ENCODE results near the gene SUN2. TPM values are rescaled to one million over a fixed set of nuclear protein-coding genes. Genes with fewer than 3 reads are reported as not detected.

The SUN2 gene
- total and polyA plus RNA-seq, 2 of the 8 experiments (the other 6 are each of a cell fraction or from before 2014, with no cell fraction given): 5.1 to 10.5 TPM

- no peak overlapping the region for H4K8ac ChIP-seq (ENCODE audit: extremely low read depth, insufficient read depth, low read length)
- DNase-seq (ENCODE audit: low read depth in 1 of 2, low spot score in 2 of 2): no peak
- H2AFZ ChIP-seq (ENCODE audit: low read length): no peak overlapping the region
- CTCF ChIA-PET (ENCODE audit: partially characterized antibody): interaction anchor here (1.9 to 7.9 kb wide), 4 partner anchors 9 to 25 kb away, joined by 8 to 95 read pairs (median 12); no protein-coding TSS in a partner anchor
- no peak overlapping the region for H4K5ac ChIP-seq (ENCODE audit: insufficient read length, low read depth, low read length)
- no peak overlapping the region for H2BK12ac ChIP-seq (ENCODE audit: low read depth, low read length)
- H3K14ac ChIP-seq (ENCODE audit: insufficient read length): no peak overlapping the region
- no peak overlapping the region for H2BK15ac ChIP-seq (ENCODE audit: low read length)
- H3K79me1 ChIP-seq (ENCODE audit: low read depth, low read length): no peaks in the 10 kb centered on the region
- H2BK5ac ChIP-seq (ENCODE audit: low read depth, low read length): no peak overlapping the region
- H3K79me2 ChIP-seq (ENCODE audit: control insufficient read depth in 1 of 2, insufficient read depth in 2 of 2, low read length in 2 of 2): no peaks in the 10 kb centered on the region
- H3K9ac ChIP-seq (replicated peaks in 1 of 4; ENCODE audit: extremely low read depth in 1 of 4, low read depth in 3 of 4, low read length in 3 of 4): no peak overlapping the region
- H3K27ac ChIP-seq (ENCODE audit: low read depth, low read length): no peak overlapping the region
- H3K23me2 ChIP-seq (ENCODE audit: low read depth, low read length): peaks cover 15% of the 10 kb centered on the region; the same call in 1 of the 2 replicates
- no peak overlapping the region for H2BK120ac ChIP-seq (replicated peaks; ENCODE audit: low read depth, low read length)
- H3K27me3 ChIP-seq (replicated peaks in 1 of 4; ENCODE audit: control insufficient read depth in 3 of 4, extremely low read depth in 1 of 4, insufficient read depth in 3 of 4, low read length in 3 of 4): peaks cover 0 to 5% (median 0%) of the 10 kb centered on the region in 4 experiments; a peak in 3 of 7 replicates
- H2AK5ac ChIP-seq (ENCODE audit: low read depth, low read length): no peak overlapping the region
- WGBS, 2 experiments (ENCODE audit: extremely low coverage in 1 of 2, insufficient coverage in 1 of 2, insufficient read length in 1 of 2, insufficient replicate concordance in 2 of 2, low coverage in 1 of 2, low lambda C conversion rate in 2 of 2, missing lambda C conversion rate in 1 of 2): 86% methylated on average over 12 of the region's 12 CpGs; no CpG with 5 or more reads in 1 of the 2 experiments
- H3K23ac ChIP-seq (ENCODE audit: insufficient read length): no peak overlapping the region
- no peak overlapping the region for H4K91ac ChIP-seq (replicated peaks; ENCODE audit: insufficient read length, low read length)
- no peak for FAIRE-seq
- H3K4me2 ChIP-seq (ENCODE audit: insufficient read depth in 1 of 2, low read depth in 2 of 2, low read length in 2 of 2): no peak overlapping the region
- H3K56ac ChIP-seq (replicated peaks; ENCODE audit: insufficient read length, low read depth, low read length): no peak overlapping the region
- H3K36me3 ChIP-seq (ENCODE audit: control insufficient read depth in 2 of 4, insufficient read depth in 4 of 4, low read length in 3 of 4): no peaks in the 10 kb centered on the region
- peaks cover 0 to 3% of the 10 kb centered on the region in 2 experiments for H4K20me1 ChIP-seq (replicated peaks in 1 of 2; ENCODE audit: control insufficient read depth in 1 of 2, insufficient read depth in 2 of 2, low read length in 2 of 2)
- no peak overlapping the region for H2BK20ac ChIP-seq (ENCODE audit: low read length)
- H3K4ac ChIP-seq (replicated peaks; ENCODE audit: insufficient read length, low read depth, low read length): no peak overlapping the region
- no peaks in the 10 kb centered on the region for H3K9me3 ChIP-seq (ENCODE audit: insufficient read depth in 2 of 2, low read depth in 1 of 2, low read length in 1 of 2)
- peaks cover 2 to 12% (median 8%) of the 10 kb centered on the region in 4 experiments for H3K4me1 ChIP-seq (replicated peaks in 1 of 4; ENCODE audit: control insufficient read depth in 3 of 4, insufficient read depth in 4 of 4, low read length in 3 of 4)
- POLR2A ChIA-PET (ENCODE audit: partially characterized antibody): interaction anchor here (1.0 to 10.3 kb wide), 2 partner anchors 14 to 38 kb away, joined by 3 to 112 read pairs; no protein-coding TSS in a partner anchor
- H3K18ac ChIP-seq (ENCODE audit: extremely low read depth, low read length): no peak overlapping the region
- H3K4me3 ChIP-seq (ENCODE audit: extremely low read depth in 1 of 4, insufficient read depth in 2 of 4, low read depth in 3 of 4, low read length in 4 of 4): no peak overlapping the region
- no peak for TF ChIP-seq SAP30 (IDR thresholded peaks at IDR 0.05; ENCODE audit: insufficient read depth, insufficient replicate concordance, low read length)
- no peak for TF ChIP-seq YY1 (IDR thresholded peaks at IDR 0.05; ENCODE audit: low read depth, low read length)
- TF ChIP-seq CEBPB (IDR thresholded peaks at IDR 0.05; ENCODE audit: low read depth, low read length): no peak
Observed at GRCh38 chr22:38751066-38751421, 4.8 kb downstream of the SUN2 start.
